Measurements from ENCODE around the gene YBX3.
A peak's percentile ranks its signal among the peaks of the same experiment; 100 is the strongest.

Gene YBX3

DNA sequence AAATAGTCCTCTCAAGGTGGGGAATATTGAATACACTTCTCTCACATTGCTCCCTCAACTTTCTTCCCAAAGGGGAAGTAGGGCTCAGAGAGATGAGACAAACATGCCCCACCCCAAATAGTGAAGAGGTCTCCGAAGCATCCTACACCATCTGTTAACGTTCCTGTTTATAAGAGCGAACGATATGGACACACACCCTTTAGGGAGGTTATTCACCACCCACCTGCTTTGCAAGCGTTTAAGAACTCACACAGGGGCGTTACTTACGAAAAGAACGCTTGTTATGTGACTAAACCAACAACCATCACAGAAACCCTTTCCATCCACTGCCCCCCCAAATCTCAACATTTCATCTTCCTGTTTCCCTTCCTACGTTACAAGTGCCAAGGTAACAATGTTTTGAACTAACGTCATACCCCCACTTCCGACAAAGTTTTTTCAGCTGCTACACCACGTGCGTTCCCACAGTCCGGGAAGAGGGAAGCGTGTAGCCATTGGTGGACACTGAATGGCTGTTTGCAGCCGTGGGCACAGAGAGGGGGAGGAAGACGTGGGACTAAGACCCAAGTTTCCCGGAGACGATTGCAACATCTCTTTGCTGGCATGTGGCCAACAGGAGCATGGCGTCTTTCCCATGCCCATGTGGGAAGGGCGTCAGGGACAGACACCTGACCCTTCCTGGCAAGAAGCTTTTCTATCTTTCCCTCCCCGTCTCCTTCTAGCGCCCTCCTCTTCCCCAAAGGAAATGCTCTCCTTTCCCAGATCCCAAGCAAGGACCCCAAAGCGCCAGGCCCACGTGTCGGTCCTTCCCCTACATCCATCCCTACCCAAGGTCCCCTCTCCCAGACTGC is 1.2 kb downstream of the YBX3 start:
- peak in 2 of 3 experiments; percentile 64 to 67 for DNase-seq

DNA sequence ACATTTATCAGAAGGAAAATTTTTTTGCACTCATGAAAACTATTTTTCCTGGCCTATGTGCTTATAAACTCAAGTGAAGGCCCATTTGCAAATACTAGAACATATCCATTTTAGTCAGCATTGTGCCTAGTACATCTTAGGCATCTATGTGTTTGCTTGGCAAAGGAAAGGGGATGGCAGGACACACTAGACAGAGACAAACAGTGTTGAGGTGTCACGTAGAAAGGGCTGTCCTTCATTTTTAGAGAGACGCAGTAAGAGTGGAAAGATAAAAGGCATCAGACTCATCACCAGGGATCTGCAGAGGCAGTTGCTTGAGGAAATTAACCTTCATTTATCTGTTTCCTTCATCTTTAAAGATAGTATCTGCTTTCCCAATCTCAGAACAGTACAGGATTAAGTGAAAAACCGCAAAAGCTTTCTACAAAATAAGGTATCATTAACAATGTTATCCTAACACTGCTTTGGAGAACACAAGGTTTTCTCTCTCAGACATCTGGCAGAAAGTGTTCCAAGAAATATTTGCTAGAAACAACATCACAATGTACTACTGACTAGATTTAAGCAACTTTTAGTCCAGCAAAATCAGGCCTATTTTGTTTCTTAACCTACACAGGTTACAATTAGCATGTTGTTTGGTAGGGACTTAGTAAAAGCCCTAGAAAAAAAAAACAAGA is 2.0 kb downstream of the YBX3 start:
- DNase-seq = no peak

DNA sequence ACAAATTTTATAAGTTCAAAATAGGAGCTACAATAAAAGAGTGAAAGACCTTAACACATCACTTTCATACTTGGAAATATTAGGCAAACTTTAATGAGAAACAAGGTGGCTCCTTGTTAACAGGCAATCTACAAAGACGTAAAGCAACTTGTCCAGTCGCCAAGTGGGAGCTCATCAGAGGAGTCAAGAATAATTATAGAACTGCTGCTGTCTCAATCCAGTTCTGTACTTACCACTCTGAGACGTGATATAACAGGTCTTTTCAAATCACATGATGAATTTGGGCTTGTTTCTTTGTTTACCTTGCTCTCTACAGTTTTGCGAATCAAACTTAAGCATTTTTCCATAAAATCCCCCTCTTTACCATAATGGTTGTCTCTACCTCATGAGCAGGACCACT is 3.6 kb downstream of the YBX3 start:
- DNase-seq = no peak

DNA sequence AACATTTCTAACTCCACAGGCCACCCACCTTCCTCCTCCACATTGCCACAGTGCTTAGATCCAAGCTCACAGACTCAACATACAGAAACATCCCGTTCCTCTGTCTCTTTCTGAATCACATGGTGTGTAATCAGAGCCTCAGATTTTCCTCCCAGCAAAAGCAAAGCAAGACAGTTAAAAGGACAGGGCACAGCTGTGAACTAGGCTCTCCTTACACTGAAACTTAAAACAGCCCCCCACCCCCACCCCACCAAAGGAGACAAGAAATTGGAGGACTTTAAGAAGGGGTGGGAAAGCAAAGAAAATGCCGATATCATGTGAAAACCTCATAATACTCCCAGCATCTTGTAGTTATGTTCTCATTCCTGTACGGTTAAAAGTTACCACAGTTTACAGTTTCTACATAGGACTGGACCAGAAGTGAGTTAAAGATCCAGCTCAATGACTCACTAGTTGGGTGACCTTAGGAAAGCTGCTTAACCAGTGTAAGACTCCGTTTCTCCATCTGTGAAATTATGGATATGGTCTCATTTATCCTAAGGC is 4.8 kb downstream of the YBX3 start:
- DNase-seq = no peak

DNA sequence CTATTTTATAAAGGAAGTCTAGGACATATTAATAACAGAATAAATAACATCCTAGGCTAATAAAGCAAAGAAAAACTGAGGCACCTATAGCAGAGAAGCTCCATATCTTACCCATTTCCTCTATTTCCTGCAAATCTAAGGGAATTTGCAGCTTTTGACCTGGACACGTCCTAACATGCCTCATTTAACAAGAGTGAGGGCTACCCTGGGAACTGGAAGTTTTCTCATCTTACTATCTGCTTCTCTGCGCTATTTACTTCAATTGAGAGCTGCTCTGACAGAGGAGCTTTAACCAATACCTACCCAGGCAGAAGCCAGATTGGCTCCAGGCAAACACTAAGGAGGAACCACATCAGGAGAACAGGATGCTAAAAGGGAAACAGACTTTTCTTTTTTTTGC is 5.7 kb downstream of the YBX3 start:
- peak in 1 of 3 experiments; percentile 25 for DNase-seq

DNA sequence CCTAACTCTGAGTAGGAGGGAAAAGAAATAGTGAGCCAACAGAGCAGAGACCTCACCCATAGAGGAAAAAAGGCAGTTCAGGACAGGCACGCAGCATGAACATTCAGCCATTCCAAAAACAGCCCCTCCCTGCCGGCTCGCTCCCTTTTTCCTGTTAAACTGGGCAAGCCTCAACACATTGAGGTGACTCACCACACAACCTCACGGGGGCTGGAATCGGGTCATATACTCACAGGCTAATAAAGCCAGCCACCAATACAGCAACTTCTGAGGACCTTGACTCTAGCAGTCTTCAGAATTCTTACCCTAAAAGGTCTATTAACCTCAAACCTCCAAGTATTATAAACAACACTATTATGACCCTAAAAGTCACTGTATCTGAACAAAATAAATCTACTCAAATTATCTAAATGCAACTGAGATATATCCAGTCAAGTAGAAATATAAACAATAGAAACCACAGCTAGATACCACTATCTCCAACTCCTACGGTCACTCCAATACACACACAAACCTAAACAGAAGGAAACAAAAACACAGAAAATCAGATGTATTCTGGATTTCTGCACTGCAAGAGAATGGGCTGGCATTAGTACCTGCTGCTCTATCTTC is 6.3 kb downstream of the YBX3 start:
- DNase-seq = peak in 2 of 3 experiments; percentile 64 to 70

DNA sequence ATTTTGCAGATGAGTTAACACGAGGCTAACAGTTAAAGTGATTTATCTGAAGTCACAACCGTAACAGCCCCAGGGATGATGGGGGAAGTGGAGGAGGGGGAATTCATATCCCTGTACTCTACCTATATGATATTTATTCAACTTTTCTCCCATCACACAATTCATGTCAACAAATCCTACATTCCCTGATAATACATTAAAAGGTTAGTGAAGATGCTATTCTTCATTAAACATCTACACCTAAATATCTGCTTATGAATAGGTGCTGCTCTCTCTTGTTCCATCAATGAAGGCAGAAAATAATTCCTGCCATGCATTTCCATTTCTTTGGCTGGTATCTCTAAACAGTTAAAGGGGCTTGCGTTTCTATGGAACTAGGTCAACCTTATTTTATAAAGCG is 6.8 kb downstream of the YBX3 start:
- DNase-seq = peak in 2 of 3 experiments; percentile 23 to 42

DNA sequence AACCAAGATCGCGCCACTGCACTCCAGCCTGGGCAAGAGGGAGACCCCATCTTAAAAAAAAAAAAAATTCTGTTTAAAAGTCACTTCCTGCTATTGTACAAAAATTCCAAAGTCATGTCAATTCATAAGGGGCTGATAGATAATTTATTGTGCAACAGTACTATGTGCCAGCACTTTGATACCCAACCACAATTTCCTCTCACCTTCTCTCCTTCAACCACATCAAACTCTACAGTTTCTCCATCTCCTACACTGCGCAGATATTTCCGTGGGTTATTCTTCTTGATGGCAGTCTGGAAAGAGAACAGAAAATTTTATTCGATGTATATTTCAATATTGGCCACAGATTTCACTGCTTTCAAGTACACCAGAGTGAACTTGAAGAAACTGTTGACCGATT is 7.6 kb downstream of the YBX3 start:
- DNase-seq = no peak

DNA sequence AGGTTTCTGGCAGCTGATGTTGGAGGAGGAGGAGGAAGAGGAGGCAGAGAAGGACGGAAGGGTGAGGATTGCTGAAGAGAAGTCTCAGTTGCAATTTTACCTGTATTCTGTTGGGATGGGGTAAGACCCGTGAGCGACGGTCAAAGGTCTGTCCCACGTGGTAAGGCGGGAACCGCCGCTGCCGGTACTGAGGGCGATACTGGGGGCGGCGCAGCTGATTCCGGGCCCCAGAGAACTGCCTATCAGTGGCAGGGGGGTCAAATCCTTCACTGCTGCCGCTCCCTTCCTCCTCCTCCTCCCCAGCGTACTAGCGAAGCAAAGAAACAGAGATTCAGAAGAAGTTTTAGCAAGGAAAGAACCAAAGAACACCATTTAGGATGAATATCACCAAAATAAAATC is 13.3 kb downstream of the YBX3 start:
- no peak for DNase-seq

DNA sequence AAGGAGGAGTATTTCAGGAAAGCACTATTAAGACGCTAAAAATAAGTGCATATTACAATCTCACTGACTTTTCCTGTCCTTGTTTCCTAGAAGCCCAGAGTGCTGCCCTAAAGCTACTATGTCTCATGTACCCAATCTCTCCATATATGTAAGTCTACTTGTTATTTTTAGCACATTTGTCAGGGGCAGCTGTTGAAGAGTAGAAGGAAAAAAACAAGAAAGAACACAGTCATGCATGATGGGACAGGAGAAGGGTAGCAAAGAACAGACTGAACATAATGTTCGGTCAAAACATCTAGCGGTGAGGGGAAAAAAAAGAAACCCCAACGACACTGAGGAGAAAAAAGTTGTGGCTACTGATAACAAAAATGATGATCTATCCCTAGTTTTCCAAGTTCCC is 14.3 kb downstream of the YBX3 start:
- DNase-seq = no peak

DNA sequence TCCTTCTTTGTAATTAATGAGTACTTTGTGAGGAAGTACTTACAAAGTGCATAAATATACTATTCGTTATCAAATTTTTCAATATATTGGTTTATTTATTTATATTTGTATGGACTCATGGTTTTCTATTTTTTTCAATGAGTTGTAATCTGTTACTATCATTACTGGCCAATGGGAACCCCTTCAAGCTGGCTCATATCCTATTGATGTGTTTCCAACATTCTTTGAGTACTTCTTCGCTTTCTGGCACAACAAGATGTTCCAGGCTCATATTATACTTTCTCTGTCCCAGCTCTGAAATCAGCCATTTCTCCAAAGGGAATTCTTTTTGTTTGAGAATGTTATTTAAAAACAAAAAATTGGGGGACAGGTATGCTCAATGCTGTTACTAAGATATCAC is 17.5 kb downstream of the YBX3 start:
- no peak for DNase-seq

DNA sequence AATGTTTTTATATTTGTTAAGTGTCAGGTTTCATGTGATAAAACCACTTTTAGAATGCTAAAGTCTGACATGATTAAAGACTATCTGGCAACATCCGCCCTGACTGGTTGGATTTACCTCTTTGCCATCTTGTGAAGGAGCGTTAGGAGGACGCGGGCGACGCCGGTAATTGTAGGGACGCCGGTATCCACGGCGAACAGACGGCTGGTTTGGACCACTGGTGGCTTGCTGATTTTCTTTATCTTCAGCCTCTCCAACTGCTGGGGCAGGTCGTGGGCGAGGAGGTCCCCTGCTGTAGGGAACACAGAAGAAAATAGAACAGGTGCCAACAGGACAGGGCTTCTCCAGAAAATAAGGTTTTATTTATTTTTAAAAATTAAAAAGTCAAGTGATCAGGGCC is 21.3 kb downstream of the YBX3 start:
- DNase-seq = peak in 1 of 3 experiments; percentile 37

DNA sequence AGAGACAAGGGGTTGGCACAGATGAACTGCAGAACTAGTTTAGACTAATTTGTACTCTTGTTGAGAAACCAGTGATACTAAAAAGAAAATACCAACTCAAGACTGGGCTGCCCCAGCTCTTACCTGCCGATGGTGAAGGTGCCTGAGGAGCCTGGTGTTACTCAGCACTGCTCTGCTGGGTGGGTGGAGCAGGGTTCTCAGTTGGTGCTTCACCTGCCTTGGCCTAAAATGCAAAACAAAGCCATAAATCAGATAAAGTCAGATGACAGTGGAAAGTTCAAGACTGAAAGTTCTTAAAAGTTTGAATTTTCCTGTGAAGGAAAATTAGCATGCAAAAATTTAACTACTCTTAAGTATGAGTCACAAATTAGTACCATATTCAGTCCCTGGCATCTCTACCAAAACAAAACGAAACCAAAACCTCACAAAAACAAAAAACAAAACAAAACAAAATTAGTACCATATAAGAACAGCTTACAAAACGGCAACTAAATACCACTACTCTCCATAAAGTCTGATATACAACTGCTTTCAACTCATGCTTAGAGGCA is 21.9 kb downstream of the YBX3 start:
- no peak for DNase-seq

DNA sequence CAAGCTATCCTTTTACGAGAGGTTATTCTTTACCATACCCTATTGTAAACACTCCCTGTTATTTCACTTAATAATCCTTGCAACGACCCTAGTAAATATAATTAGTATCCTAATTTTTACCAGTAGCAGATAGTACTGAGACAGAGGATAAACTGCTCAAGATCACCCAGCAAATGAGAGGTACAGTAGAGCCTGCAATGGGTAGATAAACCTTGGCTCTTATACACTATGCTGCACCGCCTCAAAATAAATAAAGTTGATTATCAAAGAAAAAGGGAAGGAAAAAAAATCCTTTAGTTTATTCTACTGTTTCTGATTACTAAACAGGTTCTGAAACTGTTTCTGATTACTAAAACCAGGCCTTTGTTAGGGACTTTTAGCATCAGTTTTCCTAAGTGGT is 22.5 kb downstream of the YBX3 start:
- DNase-seq = no peak

DNA sequence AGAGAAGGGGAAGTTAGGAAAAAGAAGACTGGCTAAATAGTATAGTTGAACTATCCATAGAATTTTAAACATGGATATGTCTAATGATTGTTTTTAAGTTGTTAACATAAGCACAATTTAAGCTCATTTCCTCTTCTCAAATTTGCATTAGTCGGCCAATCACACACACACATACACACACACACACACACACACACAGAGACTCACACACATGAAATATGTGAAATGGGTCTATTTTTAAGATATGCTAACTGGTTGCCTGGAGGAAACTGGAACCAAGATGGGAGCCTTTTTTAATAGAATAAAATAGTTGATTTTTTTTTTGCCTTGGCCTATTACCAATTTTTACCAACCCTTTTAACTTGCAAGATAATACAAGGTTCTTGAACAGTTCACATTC is 25.3 kb downstream of the YBX3 start:
- DNase-seq = no peak

DNA sequence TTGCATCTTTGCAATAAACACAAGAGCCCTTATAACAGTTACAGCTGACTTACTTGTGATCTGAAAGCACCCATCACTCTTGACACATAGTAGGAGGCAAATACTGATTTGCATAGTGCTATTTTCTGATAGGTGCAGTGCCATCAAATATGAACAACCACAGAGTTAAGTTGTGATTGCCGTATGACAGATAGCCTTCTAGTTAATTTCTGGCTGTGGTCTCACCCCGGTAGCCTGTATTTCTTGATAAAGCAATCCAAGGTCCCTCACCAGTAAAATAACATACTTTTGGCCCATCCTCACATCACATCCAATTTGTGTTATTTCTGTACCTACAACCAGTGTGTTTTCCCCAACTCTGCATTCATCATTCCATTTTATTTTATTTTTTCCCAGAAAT is 26.0 kb downstream of the YBX3 start:
- DNase-seq = no peak

DNA sequence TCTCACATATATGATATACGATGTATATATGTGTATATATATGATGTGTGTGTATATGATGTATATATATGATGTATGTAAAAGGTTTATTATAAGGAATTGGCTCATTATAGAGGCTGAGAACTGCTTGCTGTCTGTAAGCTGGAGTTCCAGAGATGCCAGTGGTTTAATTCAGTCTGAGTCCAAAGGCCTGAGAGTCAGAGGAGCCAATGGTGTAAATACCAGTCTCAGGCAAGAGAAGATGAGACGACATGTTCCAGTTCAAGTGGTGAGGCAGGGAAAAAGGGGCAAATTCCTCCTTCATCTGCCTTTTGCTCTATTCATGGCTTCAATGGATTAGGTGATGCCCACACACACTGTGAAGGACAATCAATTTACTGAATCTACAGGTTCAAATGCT is 32.2 kb downstream of the YBX3 start:
- no peak for DNase-seq

DNA sequence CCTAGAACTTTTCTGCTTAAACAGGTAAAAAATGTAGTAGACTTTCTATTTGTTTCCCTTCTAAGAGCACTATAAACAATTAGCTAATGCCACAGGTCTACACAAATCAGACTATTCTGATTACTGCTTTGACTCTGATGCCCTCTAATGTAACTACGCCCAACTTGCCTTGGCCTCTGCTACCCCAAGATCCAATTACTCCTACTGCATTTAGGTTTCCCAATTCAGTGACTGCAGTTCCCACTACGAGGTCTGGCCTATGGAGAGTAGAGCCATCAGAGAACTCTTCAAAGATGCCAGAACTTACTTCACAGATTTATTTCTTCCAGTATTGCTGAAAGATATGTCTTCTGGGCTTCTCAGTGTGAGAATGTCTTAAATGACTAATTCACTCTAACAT is 34.0 kb downstream of the YBX3 start:
- DNase-seq = no peak

DNA sequence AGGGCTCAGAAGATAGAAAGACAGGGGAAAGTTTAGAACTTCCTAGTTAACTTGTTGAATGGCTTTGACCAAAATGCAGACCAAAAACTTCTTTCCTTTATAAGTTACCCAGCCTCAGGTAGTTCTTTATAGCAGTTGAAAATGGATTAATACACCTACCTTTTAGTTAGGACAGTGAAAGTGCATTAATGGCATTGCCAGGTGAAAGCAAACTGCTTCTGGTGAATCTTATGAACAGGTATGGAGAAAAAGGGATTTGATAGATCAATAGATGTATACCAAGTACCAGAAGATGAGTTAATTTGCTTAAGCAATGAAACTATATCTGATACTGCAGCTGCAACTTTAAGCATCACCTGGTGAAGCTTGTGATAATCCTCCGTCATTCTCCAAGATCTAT is 35.1 kb downstream of the YBX3 start:
- no peak for DNase-seq

DNA sequence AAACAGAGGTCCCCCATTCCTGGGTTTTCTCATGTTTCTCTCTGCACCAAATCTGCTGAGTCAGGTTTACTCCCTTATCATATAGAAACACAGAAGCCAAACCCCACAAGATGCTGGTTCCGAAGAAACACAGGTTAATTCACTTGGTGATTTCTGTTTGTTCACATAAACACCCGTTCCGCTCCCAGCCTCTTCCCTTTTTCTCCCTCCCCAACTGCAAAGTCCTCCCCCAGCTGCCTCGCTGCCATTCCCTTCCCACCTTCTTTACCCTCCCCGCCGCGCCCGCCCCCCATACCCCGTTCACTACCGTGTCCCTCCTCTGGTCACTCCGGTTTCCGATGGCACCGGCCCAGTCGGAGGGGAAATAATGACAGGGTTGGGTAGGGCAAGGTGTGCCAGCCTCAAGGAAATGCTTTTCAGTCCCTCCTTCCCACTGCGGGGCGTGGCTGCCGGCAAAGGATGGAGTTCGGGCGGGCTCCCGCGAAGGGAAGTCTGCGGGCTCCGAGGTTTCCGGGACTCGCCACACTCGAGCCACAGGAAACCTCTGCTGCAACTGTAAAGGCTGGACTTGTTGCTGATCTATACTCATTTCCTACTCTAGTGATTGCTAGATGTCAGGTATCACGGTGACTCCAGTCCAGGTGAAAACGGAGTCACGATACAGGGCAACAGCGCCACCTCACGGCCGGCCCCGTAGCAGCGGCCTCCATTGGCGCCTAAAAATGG is 49.3 kb downstream of the YBX3 start, which contains the start of gene STYK1:
STYK1 (minus strand) TSS at position 394 of the 726 bp plus-strand sequence. CDS start 39,434 bp downstream, outside the sequence.
- DNase-seq = peak; percentile 78 to 93 (median 88)

DNA sequence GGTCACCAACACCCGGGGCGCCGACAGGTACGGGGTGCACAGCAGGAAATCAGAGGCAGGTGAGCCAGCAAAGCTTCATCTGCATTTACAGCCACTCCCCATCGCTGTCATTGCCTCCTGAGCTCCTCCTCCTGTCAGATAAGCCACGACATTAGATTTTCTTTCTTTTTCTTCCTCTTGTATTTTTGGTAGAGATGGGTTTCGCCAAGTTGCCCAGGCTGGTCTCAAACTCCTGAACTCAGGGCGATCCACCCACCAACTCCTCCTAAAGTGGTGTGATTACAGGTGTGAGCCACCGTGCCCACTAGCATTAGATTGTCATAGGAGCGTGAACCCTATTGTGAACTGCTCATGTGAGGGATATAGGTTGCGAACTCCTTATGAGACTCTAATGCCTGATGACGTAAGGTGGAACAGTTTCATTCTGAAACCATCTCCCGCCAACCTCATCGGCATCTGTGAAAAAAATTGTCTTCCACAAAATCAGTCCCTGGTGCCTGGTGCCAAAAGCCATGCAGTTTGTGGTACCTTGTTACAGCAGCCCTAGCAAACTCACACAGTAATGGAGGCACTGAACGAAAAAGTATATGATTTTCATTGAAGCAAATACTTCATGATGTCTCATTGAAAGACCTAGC is 50.8 kb downstream of the YBX3 start:
- DNase-seq = no peak

DNA sequence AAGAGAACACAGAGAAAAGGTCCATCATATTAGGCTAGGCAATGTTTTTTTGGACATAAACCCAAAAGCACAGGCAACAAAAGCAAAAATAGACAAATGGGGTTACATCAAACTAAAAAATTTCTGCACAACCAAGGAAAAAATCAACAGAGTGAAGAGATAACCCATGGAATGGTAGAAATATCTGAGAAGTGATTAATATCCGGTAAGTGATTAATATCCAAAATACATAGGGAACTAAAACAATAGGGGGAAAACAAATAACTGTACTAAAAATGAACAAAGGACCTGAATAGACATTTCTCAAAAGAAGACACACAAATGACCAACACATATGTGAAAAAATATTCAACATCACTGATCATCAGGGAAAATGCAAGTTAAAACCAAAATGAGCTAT is 53.6 kb downstream of the YBX3 start:
- no peak for DNase-seq

Measured in NCI-H1417 (cell line).